ENCODE data around the gene EIF3I. TPM values are rescaled to one million over a fixed set of nuclear protein-coding genes. Genes with fewer than 3 reads are reported as not detected.

The EIF3I gene
- total RNA-seq, 4 donors from 2014 or later, result 128 to 189 (median 169) TPM

DNA sequence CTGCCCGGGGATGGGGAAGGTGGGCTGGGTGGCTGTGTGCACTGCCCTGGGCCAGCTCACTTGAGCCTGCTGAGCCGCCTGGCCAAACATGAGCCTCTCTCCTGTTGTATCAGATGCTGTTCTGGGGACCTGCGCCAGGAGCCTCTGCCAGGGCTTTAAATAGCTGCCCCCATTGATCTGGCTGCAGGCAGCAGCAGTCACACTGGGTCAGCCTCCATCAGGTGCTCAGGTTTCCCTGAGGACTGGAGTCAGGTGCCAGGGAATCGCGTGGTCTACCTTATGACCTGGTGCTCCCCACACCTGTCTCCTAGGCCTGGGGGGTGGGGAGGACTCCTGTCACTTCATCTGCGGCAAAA lies 22.5 kb upstream of the EIF3I start:
- 27 to 38% methylated on average over 6 of the region's 6 CpGs for WGBS, 2 donors
- TF ChIP-seq POLR2A (IDR thresholded peaks at IDR 0.05), result no peak
- TF ChIP-seq, protein P1, sequence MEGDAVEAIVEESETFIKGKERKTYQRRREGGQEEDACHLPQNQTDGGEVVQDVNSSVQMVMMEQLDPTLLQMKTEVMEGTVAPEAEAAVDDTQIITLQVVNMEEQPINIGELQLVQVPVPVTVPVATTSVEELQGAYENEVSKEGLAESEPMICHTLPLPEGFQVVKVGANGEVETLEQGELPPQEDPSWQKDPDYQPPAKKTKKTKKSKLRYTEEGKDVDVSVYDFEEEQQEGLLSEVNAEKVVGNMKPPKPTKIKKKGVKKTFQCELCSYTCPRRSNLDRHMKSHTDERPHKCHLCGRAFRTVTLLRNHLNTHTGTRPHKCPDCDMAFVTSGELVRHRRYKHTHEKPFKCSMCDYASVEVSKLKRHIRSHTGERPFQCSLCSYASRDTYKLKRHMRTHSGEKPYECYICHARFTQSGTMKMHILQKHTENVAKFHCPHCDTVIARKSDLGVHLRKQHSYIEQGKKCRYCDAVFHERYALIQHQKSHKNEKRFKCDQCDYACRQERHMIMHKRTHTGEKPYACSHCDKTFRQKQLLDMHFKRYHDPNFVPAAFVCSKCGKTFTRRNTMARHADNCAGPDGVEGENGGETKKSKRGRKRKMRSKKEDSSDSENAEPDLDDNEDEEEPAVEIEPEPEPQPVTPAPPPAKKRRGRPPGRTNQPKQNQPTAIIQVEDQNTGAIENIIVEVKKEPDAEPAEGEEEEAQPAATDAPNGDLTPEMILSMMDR (IDR thresholded peaks at IDR 0.05), result no peak
- intact Hi-C loops (cut with DNase I; ENCODE audit: low total_unique reads), result no loop called here
- H3K4me3 ChIP-seq (ENCODE audit: low read depth, poor library complexity, severe bottlenecking), result no peak overlapping the region
- DNase-seq (ENCODE audit: low spot score in 2 of 2), result no peak

DNA sequence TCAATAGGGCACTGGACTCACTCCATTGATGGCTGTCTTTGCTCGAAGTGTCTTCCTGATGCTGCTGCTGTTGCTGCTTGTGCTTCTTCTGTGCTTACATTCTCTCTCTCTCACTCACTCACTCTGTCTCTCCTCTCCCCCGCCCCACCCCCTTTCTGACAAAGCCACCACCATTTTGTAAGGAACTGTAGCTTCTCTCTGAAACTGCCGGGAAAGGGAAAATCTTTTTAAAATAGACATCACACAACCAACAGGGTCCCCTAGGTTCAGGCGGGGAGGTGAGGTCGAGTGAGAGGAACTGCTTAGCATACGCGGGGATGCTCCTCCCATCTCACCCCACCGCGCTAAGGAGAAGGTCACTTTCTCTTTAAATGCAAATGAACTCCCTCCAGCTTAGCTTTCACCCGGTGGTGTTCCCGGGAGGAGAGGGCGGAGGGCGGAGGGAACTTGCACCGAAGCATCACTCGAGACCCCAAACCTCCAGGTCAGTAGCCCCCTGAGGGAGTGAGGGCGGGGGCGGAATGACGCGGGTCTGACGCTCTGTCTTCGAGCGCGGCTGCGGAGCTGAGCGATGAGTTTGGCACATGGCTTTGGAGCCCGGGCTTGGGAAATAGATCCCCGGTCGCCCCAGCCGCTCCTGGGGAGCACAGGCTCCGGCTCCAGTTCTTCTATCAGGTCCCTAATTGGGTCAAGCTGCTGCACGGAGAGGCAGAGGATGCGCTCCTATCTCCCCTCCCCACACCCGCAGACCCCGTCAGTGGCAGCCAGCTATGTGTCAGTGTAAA lies 21.8 kb upstream of the EIF3I start, which contains the start of gene CCDC28B:
Gene CCDC28B, plus strand, starts transcription at position 370 of the 785 bp plus-strand sequence. CDS start 1,341 bp downstream, outside the sequence.
- intact Hi-C loops (cut with DNase I; ENCODE audit: low total_unique reads), result no loop called here
- DNase-seq (ENCODE audit: low spot score in 2 of 2), result peak in 1 of 2 donors; percentile 93
- 1% methylated on average over 34 of the region's 34 CpGs for WGBS, 2 donors
- TF ChIP-seq, protein P1 (IDR thresholded peaks at IDR 0.05), result no peak
- no peak for TF ChIP-seq POLR2A (IDR thresholded peaks at IDR 0.05)
- peak within 1 kb of the TSS; percentile 49 for H3K4me3 ChIP-seq (ENCODE audit: low read depth, poor library complexity, severe bottlenecking)

DNA sequence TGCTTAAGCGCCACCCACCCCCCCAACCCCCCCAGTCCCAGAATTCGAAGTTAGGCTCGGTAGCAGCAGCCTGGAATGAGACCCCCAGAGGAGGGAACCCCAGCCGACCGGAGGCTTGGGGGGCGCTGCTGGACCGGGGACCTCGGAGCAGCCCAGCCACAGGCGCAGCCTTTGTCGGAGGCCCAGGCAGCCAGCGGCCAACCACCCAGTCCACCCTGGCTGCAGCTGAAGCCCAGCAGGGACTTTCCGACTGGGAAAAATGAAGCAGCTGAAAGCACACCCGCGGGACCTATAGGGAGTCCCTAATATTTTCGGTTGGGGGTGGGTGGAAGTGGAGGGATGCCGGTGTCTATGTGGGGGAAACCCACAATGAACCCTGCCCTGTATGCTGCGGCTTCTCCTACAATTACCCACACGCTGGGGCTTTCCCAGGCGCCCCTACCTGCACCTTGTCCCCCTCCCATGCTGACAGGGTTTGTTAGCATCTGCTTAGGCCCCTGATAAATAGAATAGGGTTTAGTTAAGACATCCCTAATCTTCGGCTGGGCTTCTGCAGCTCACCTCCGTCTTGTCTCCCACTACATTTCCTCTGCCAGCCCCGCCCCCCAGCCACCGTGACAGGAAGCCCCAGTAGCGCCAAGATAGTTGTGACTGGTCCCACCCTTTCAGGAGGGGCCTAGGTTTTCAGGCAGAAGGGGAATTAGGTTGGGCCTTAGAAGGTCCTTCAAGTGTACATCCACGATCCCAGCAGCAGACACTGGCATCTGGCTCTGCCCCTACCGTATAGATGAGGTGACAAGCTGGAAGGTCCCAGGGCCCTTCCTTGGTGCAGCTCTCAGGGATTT lies 21.0 kb upstream of the EIF3I start:
- DNase-seq (ENCODE audit: low spot score in 2 of 2), result peak; percentile 69 to 93
- WGBS, 2 donors, result 5% methylated on average over 22 to 24 of the region's 26 CpGs

DNA sequence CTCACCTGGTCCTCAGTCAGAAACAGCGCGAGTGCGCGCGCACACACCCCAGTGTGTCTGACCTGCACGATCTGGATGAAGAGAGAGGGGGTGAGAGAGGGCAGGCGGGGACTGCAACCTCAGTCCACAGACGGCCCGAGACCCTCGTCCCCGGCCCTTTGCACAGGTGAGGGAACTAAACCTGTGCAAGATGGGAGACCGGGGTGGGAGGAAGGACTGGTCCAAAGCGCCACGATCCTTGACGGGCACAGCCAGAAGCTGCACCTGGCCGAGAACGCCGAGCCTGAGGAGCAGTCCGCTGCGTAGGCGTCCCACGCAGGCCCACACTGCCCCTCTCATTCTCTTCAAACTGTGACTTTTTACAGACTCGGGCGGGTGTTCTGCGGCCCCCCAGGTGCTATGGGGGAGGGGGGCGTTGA lies 17.3 kb upstream of the EIF3I start:
- intact Hi-C loops (cut with DNase I; ENCODE audit: low total_unique reads), result no loop called here
- 24 to 29% methylated on average over 26 of the region's 26 CpGs for WGBS, 2 donors
- no peak for TF ChIP-seq POLR2A (IDR thresholded peaks at IDR 0.05)
- TF ChIP-seq, protein P1 (IDR thresholded peaks at IDR 0.05), result no peak
- peak overlapping the region; percentile 45 for H3K4me3 ChIP-seq (ENCODE audit: low read depth, poor library complexity, severe bottlenecking)
- DNase-seq (ENCODE audit: low spot score in 2 of 2), result no peak

More for the DNA sequence above, 21.0 kb upstream of the EIF3I start:
- intact Hi-C loops (cut with DNase I; ENCODE audit: low total_unique reads), result no loop called here
- TF ChIP-seq, protein P1 (IDR thresholded peaks at IDR 0.05), result no peak
- no peak for TF ChIP-seq POLR2A (IDR thresholded peaks at IDR 0.05)
- peak overlapping the region; percentile 49 for H3K4me3 ChIP-seq (ENCODE audit: low read depth, poor library complexity, severe bottlenecking)

DNA sequence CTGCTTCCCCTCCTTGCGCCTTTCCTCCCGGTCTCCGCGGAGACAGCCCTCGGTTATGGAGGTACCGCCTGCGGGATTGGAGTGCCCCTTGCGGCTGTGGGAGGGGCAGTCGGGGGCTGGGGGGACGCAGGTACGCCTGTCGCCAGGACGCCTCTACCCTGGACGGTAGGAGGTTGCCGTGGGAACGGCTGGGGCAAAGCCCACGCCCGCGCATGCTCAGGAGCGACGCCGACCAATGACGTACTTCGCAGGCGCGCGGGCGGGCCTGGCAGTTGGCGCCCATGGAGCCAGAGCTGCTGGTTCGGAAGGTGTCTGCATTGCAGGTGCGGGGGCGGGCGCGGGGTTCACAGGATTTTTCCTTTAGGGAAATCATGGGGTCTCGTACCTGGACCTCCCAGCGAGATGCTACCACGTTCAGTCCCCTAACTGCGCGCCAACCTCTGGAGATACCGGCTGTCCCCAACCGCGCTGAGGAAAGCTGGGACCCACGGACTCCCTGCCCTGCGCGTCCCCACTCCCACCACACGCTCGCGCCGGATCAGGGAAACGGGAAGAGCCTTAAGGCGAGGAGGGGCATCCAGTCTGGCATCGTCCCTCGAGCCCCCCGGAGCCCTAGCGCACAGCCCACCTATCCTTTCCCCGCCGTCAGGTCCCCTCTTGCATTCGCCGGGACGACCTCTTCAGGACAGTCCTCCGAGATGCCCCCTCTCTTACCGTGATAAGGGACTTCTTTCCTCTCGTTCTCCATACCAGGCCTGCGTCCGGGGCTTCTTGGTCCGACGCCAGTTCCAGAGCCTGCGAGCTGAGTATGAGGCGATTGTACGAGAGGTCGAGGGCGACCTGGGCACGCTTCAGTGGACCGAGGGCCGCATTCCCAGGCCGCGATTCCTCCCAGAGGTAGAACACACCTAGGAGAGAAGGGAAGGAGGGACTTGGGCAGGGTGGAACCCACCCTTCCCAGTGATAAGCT lies 16.5 kb upstream of the EIF3I start, which contains the start of gene IQCC:
Gene IQCC, plus strand, starts transcription at position 271 of the 970 bp plus-strand sequence. Its CDS starts 11 bp downstream, at position 282.
- no peak for TF ChIP-seq POLR2A (IDR thresholded peaks at IDR 0.05)
- TF ChIP-seq, protein P1 (IDR thresholded peaks at IDR 0.05), result no peak
- H3K4me3 ChIP-seq (ENCODE audit: low read depth, poor library complexity, severe bottlenecking), result peak within 1 kb of the TSS; percentile 45
- WGBS, 2 donors, result 1 to 2% methylated on average over 48 to 77 of the region's 77 CpGs
- DNase-seq (ENCODE audit: low spot score in 2 of 2), result peak; percentile 80 to 97
- intact Hi-C loops (cut with DNase I; ENCODE audit: low total_unique reads), result no loop called here

Measured in lower leg skin (tissue), 4 donors.